IMR-90 (cell line): ENCODE results near the gene ADAM30. TPM values are rescaled to one million over a fixed set of nuclear protein-coding genes. Genes with fewer than 3 reads are reported as not detected.

Experiments
- ATAC-seq: fragments of 200-7000 bp; cut with Tn5 transposase; 2 replicates; pipeline ENCODE4 v1.9.1; 2020; ENCODE audit warnings: low read depth, mild to moderate bottlenecking, moderate library complexity
- BruUV-seq: library from RNA; stranded (reverse); fragments of 400-500 nt; replicated peaks from 2 replicates; lab custom pipeline; 2021; lab: Mats Ljungman, UMichigan
- CTCF ChIA-PET: fragments of 300-600 bp; formaldehyde crosslinking; extraction: SDS; loops from one replicate; lab custom pipeline; 2021; ENCODE audit warnings: antibody characterized with exemption; lab: Yijun Ruan, JAX
- POLR2A ChIA-PET: fragments of 300-600 bp; sonication (Branson Sonifier 250); formaldehyde crosslinking; loops from one replicate; lab custom pipeline; 2022; ENCODE audit warnings: antibody characterized with exemption; ENCODE audit not compliant: unreplicated experiment; lab: Charles Lee
- DNase-seq: peaks from one replicate; pipeline ENCODE4 v3.0.0; 2013
- H2AFZ ChIP-seq: replicated peaks from 2 replicates; pipeline ENCODE3; 2013; ENCODE audit warnings: low read length, mild to moderate bottlenecking; ENCODE audit not compliant: poor library complexity
- H2AK5ac ChIP-seq: 2 replicates; pipeline ENCODE4 v1.6.1; 2013; ENCODE audit warnings: low read depth, low read length, inconsistent platforms
- H2AK9ac ChIP-seq: replicated peaks from 2 replicates; pipeline ENCODE3; 2013; ENCODE audit warnings: mild to moderate bottlenecking, low read depth, low read length, moderate library complexity; ENCODE audit not compliant: poor library complexity
- H2BK120ac ChIP-seq: 2 replicates; pipeline ENCODE4 v1.6.1; 2013; ENCODE audit warnings: low read depth, low read length, inconsistent platforms
- H2BK15ac ChIP-seq: 3 replicates; pipeline ENCODE4 v1.6.1; 2013; ENCODE audit warnings: low read depth, low read length, inconsistent platforms
- H2BK20ac ChIP-seq: 2 replicates; pipeline ENCODE4 v1.6.1; 2013; ENCODE audit warnings: low read depth, mild to moderate bottlenecking, inconsistent platforms, low read length, moderate library complexity
- H2BK5ac ChIP-seq: 2 replicates; pipeline ENCODE4 v1.6.1; 2013; ENCODE audit warnings: mild to moderate bottlenecking, low read depth, low read length, inconsistent platforms; ENCODE audit not compliant: poor library complexity, severe bottlenecking
- H3K14ac ChIP-seq: replicated peaks from 2 replicates; pipeline ENCODE4 v1.6.1; 2013; ENCODE audit warnings: low read depth, low read length, inconsistent platforms
- H3K18ac ChIP-seq: 2 replicates; pipeline ENCODE4 v1.6.1; 2013; ENCODE audit warnings: low read depth, low read length, control low read depth
- H3K23ac ChIP-seq: 2 replicates; pipeline ENCODE4 v1.6.1; 2013; ENCODE audit warnings: low read depth, low read length, inconsistent platforms
- H3K27ac ChIP-seq: 2 replicates; pipeline ENCODE4 v1.5.1; 2013; ENCODE audit warnings: mild to moderate bottlenecking, control low read depth, low read length; ENCODE audit not compliant: insufficient read depth
- H3K27me3 ChIP-seq: 2 replicates; pipeline ENCODE4 v1.6.1; 2013; ENCODE audit warnings: low read length; ENCODE audit not compliant: control insufficient read depth, insufficient read depth
- H3K36me3 ChIP-seq: 2 replicates; pipeline ENCODE4 v1.6.1; 2013; ENCODE audit warnings: low read length, mixed read lengths; ENCODE audit not compliant: control insufficient read depth, insufficient read depth
- H3K4ac ChIP-seq: 2 replicates; pipeline ENCODE4 v1.6.1; 2013; ENCODE audit warnings: low read depth, low read length, inconsistent platforms
- H3K4me1 ChIP-seq: 2 replicates; pipeline ENCODE4 v1.6.1; 2013; ENCODE audit warnings: low read length, mixed read lengths; ENCODE audit not compliant: control insufficient read depth, insufficient read depth
- H3K4me2 ChIP-seq: 2 replicates; pipeline ENCODE4 v1.6.1; 2013; ENCODE audit warnings: low read depth, mild to moderate bottlenecking, control low read depth, low read length, moderate library complexity
- H3K4me3 ChIP-seq: 2 replicates; pipeline ENCODE4 v1.5.1; 2013; ENCODE audit warnings: low read depth, mild to moderate bottlenecking, control low read depth, low read length, moderate library complexity; ENCODE audit not compliant: insufficient read depth
- H3K56ac ChIP-seq: 2 replicates; pipeline ENCODE4 v1.6.1; 2013; ENCODE audit warnings: low read length, inconsistent platforms; ENCODE audit not compliant: insufficient read depth; ENCODE audit errors: extremely low read depth
- H3K79me1 ChIP-seq, 2 experiments: 2 replicates each; pipeline ENCODE4 v1.6.1; 2013; ENCODE audit warnings: low read length in 2 of 2, inconsistent platforms in 1 of 2, low read depth in 1 of 2
- H3K9ac ChIP-seq: 2 replicates; pipeline ENCODE4 v1.6.1; 2013; ENCODE audit warnings: low read depth, low read length, control low read depth
- H3K9me1 ChIP-seq: 2 replicates; pipeline ENCODE4 v1.6.1; 2013; ENCODE audit warnings: low read length, inconsistent platforms; ENCODE audit not compliant: insufficient read depth
- H3K9me3 ChIP-seq: 2 replicates; pipeline ENCODE4 v1.6.1; 2013; ENCODE audit warnings: low read length; ENCODE audit not compliant: control insufficient read depth, insufficient read depth
- H4K20me1 ChIP-seq: 2 replicates; pipeline ENCODE4 v1.6.1; 2013; ENCODE audit warnings: low read length, inconsistent platforms; ENCODE audit not compliant: insufficient read depth
- H4K5ac ChIP-seq: 2 replicates; pipeline ENCODE4 v1.6.1; 2013; ENCODE audit warnings: mild to moderate bottlenecking, low read depth, low read length, control low read depth
- H4K8ac ChIP-seq, 2 experiments: 2 replicates each; pipeline ENCODE4 v1.6.1; 2013; ENCODE audit warnings: low read depth in 2 of 2, low read length in 2 of 2, control low read depth in 1 of 2, inconsistent platforms in 1 of 2
- H4K91ac ChIP-seq: 2 replicates; pipeline ENCODE4 v1.6.1; 2013; ENCODE audit warnings: low read depth, low read length, inconsistent platforms; ENCODE audit not compliant: insufficient read depth
- FOS ChIP-seq: fragments of 150-350 bp; IDR thresholded peaks from 2 replicates; pipeline ENCODE4 v1.6.1; 2016; ENCODE audit warnings: low read depth, low read length
- NFE2L2 ChIP-seq: fragments of 150-350 bp; IDR thresholded peaks from 2 replicates; pipeline ENCODE4 v1.6.1; 2016; ENCODE audit warnings: low read depth, mild to moderate bottlenecking, low read length
- dilution Hi-C: fragments of 300-500 bp; cut with HindIII; formaldehyde crosslinking; loops from one replicate; pipeline ENCODE4 v1.14.3; 2018; ENCODE audit warnings: low sequenced_read_pairs; ENCODE audit not compliant: unreplicated experiment
- in situ Hi-C: fragments of 300-500 bp; cut with MboI; formaldehyde crosslinking; loops from 3 replicates; pipeline ENCODE4 v1.14.3; 2019; ENCODE audit warnings: low sequenced_read_pairs, inconsistent platforms, mixed read lengths
- intact Hi-C: fragments of 100-400 bp; cut with micrococcal nuclease; formaldehyde crosslinking; loops from 2 replicates; pipeline ENCODE4 v1.10.0; 2022
- polyA plus RNA-seq, 3 experiments: library from polyadenylated mRNA; depleted of rRNA; stranded (reverse); fragments of >200 nt; gene quantifications; 2 replicates each; pipeline ENCODE4 v1.2.3, GENCODE V29; 2012; ENCODE audit warnings: low replicate concordance in 1 of 3
- total RNA-seq: library from RNA; depleted of rRNA; stranded (reverse); fragments of >200 nt; gene quantifications from 2 replicates; pipeline ENCODE4 v1.2.3, GENCODE V29; 2012

Gene ADAM30
- total and polyA plus RNA-seq, 2 of the 4 experiments (the other 2 are of a cell fraction) = not detected

DNA sequence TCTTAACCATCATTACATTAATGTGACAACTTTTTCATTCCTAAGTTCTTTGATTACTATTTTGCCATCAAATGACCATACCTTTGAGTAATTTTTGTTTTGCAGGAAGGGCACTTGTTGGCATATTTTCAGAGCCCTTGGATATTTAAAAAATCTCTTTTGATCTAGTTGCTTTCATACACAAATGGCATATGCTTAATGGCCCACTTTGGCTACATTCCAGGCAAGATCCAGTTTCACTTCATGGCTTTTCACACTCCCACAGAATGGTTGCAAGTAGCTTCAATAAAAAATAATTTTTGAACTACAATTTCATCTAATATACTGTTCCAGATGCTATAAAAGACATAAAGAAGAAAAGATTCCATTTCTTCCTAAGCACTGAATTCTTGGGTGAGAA, 18.1 kb downstream of the ADAM30 start:
- no peak overlapping the region for H3K9ac ChIP-seq
- no peak overlapping the region for H2AK9ac ChIP-seq
- no peak overlapping the region for H4K91ac ChIP-seq
- peaks cover 3% of the 10 kb centered on the region; the same call in 1 of the 2 replicates for H3K9me1 ChIP-seq
- no TSS peak for BruUV-seq
- peaks cover 6% of the 10 kb centered on the region for H3K4me1 ChIP-seq
- H3K18ac ChIP-seq = no peak overlapping the region
- DNase-seq (no peak), ATAC-seq (no peak)
- no peak overlapping the region for H4K8ac ChIP-seq
- H4K20me1 ChIP-seq = no peaks in the 10 kb centered on the region
- no peaks in the 10 kb centered on the region for H3K79me1 ChIP-seq
- H3K14ac ChIP-seq = no peak overlapping the region
- in situ Hi-C loops (no loop called here), intact Hi-C loops (loop anchor here (10.0 kb wide), 2 partner anchors 67 to 267 kb away; no protein-coding TSS in a partner anchor), dilution Hi-C loops (no loop called here)
- no peaks in the 10 kb centered on the region for H3K27me3 ChIP-seq
- no peak overlapping the region for H3K23ac ChIP-seq
- H3K4me3 ChIP-seq = no peak overlapping the region
- no peak for TF ChIP-seq NFE2L2
- no peak for TF ChIP-seq FOS
- no peak overlapping the region for H3K56ac ChIP-seq
- H2BK120ac ChIP-seq = no peak overlapping the region
- no peak overlapping the region for H2AFZ ChIP-seq
- no peak overlapping the region for H2BK15ac ChIP-seq
- POLR2A ChIA-PET = no interaction called here
- H3K4ac ChIP-seq = no peak overlapping the region
- no peak overlapping the region for H2AK5ac ChIP-seq
- no peaks in the 10 kb centered on the region for H3K9me3 ChIP-seq
- no peak overlapping the region for H2BK20ac ChIP-seq
- H3K27ac ChIP-seq = no peak overlapping the region
- no peak overlapping the region for H4K5ac ChIP-seq
- H3K4me2 ChIP-seq = no peak overlapping the region
- no peaks in the 10 kb centered on the region for H3K36me3 ChIP-seq
- CTCF ChIA-PET = interaction anchor here (0.6 to 1.1 kb wide), 2 partner anchors 9 to 32 kb away, joined by 3 read pairs; no protein-coding TSS in a partner anchor
- no peak overlapping the region for H2BK5ac ChIP-seq
